ENCODE results near the gene CCDC136.

Gene CCDC136

DNA sequence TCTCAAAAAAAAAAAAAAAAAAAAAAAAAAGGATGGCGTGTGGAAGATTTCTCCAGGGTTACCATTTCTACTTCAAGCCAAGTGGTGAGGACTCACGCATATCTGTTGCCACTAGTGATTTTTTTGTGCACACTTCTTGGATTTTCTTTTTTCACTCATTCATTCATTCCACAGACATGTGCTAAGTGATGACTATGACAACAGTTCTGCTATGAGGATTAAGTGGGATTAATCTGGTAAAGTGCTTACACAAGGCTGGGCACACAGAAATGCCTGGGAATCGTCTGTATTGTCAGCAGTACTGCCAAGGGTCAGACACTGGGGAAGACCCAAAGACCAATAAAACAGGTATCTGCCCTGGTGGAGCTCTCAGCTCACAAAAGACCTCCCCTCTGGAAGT is 9.9 kb upstream of the CCDC136 start:
- H3K4me1 ChIP-seq (ENCODE audit: insufficient read depth, poor library complexity, severe bottlenecking) = no peaks in the 10 kb centered on the region
- TF ChIP-seq, protein P1, sequence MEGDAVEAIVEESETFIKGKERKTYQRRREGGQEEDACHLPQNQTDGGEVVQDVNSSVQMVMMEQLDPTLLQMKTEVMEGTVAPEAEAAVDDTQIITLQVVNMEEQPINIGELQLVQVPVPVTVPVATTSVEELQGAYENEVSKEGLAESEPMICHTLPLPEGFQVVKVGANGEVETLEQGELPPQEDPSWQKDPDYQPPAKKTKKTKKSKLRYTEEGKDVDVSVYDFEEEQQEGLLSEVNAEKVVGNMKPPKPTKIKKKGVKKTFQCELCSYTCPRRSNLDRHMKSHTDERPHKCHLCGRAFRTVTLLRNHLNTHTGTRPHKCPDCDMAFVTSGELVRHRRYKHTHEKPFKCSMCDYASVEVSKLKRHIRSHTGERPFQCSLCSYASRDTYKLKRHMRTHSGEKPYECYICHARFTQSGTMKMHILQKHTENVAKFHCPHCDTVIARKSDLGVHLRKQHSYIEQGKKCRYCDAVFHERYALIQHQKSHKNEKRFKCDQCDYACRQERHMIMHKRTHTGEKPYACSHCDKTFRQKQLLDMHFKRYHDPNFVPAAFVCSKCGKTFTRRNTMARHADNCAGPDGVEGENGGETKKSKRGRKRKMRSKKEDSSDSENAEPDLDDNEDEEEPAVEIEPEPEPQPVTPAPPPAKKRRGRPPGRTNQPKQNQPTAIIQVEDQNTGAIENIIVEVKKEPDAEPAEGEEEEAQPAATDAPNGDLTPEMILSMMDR (IDR thresholded peaks at IDR 0.05; ENCODE audit: poor library complexity, severe bottlenecking) = no peak
- H3K27me3 ChIP-seq (ENCODE audit: insufficient read depth, poor library complexity, severe bottlenecking) = no peaks in the 10 kb centered on the region
- DNase-seq (ENCODE audit: low spot score) = no peak
- H3K9me3 ChIP-seq (ENCODE audit: severe bottlenecking) = no peaks in the 10 kb centered on the region
- no peak for ATAC-seq (ENCODE audit: low read depth)
- no peak overlapping the region for H3K27ac ChIP-seq (ENCODE audit: poor library complexity, severe bottlenecking)
- H3K4me3 ChIP-seq (ENCODE audit: severe bottlenecking) = no peak overlapping the region
- H3K36me3 ChIP-seq (ENCODE audit: low read depth) = no peaks in the 10 kb centered on the region

DNA sequence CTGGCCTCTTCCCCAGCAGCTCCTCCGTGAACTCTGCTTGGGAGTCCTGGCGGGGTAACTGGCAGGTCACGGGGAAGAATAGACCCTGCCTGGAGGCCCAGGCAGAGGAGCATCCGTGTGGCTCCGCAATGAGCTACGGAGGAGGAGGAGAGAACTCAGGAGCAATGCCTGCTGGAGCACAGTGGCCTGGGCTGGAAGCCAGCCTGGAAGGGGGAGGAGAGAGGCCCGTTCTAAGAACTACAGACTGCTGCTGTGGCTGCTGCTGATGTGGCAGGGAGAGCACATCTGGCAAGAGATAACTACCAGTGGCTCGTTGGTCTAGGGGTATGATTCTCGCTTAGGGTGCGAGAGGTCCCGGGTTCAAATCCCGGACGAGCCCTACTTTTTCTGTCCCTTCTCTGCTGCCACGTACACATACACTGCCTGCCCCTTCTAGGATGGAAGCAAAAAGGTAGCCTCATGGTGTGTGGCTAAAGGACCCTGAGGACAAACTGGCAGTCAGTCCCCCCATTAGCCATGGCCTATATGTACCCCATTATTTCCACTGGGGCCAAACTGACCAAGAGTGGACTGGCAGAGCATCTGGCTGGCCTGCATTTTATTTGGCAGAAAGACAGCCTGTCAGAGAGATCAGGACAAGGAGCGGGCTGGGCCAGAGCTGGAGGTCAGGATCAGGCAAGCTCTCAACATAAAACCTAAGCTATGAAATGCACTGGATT is 8.5 kb upstream of the CCDC136 start:
- ATAC-seq (ENCODE audit: low read depth) (peak; percentile 68), DNase-seq (ENCODE audit: low spot score) (no peak)
- Histone ChIP-seq H3K36me3 (ENCODE audit: low read depth) (no peaks in the 10 kb centered on the region), H3K4me1 (ENCODE audit: insufficient read depth, poor library complexity, severe bottlenecking) (no peaks in the 10 kb centered on the region), H3K27ac (ENCODE audit: poor library complexity, severe bottlenecking) (no peak overlapping the region), H3K27me3 (ENCODE audit: insufficient read depth, poor library complexity, severe bottlenecking) (no peaks in the 10 kb centered on the region), H3K9me3 (ENCODE audit: severe bottlenecking) (no peaks in the 10 kb centered on the region), H3K4me3 (ENCODE audit: severe bottlenecking) (no peak overlapping the region)
- TF ChIP-seq, protein P1 (IDR thresholded peaks at IDR 0.05; ENCODE audit: poor library complexity, severe bottlenecking) = no peak

DNA sequence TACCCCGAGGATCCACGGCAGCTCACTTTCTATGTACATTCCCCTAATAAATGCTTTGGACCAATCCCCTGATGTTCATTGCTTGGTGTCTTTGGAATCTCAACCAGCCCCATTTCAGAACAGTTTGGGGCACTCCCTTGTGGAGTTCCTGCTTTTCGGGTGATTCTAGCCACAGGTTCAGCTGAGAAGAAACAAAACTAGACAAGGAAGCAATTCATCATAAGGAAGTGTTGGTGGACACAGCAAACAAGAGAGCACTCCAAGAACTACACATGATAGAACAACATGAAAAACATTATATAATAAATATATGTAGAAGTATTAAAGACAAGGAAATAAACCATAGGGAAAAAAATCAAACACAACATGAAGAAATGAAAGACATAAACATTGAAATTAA is 6.0 kb upstream of the CCDC136 start:
- TF ChIP-seq, protein P1 (IDR thresholded peaks at IDR 0.05; ENCODE audit: poor library complexity, severe bottlenecking) = no peak

DNA sequence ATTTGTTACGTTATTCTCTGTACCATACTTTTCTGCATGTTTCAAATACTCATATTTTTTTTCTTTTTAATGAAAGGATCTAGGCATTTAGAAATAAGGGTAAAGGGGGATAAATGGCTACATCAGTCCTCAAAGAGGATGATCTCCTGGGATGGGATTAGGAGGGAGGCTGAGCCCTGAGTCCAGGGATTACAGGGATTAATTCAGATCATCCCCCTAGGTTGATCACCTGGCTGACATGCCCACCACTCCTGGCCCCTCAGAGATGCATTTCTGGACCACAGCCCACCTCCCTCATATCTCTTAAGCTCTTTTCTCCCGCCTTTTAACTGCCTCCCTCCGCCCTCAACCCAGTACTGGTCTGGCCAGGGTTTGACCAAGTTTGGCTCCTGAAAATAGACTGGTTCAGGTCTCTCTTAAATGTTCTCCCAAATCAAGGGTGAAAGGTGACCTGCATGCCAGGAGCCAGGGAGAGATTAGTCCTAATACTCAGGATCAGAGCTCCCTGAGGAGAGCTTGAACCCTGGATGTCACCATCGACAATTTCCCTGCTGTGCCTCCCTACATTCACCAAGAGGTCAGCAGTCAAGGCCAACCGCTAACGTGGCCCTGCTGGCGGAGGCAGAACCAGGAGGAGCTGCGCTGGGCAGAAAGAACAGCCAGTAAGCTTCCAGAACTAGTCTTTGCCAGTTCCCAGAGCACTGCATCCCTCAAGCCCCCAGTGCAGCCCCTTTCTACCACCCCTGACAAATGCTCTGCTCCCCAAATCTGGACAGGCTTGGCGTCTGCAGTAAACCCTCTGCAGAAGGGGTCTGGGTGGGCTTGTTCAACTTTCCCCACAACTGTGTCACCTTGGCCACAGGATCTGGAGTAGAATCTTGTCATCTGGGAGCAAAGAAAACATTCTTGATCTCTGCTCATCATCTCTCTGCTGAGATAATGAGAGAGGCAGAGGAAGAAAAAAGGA is 3.0 kb upstream of the CCDC136 start:
- TF ChIP-seq, protein P1 (IDR thresholded peaks at IDR 0.05; ENCODE audit: poor library complexity, severe bottlenecking) = no peak
- no peaks in the 10 kb centered on the region for H3K27me3 ChIP-seq (ENCODE audit: insufficient read depth, poor library complexity, severe bottlenecking)
- H3K9me3 ChIP-seq (ENCODE audit: severe bottlenecking) = no peaks in the 10 kb centered on the region
- H3K36me3 ChIP-seq (ENCODE audit: low read depth) = no peaks in the 10 kb centered on the region
- no peak overlapping the region for H3K4me3 ChIP-seq (ENCODE audit: severe bottlenecking)
- no peaks in the 10 kb centered on the region for H3K4me1 ChIP-seq (ENCODE audit: insufficient read depth, poor library complexity, severe bottlenecking)
- DNase-seq (ENCODE audit: low spot score) (no peak), ATAC-seq (ENCODE audit: low read depth) (no peak)
- H3K27ac ChIP-seq (ENCODE audit: poor library complexity, severe bottlenecking) = no peak overlapping the region

More for the DNA sequence above, 6.0 kb upstream of the CCDC136 start:
- H3K36me3 ChIP-seq (ENCODE audit: low read depth) = no peaks in the 10 kb centered on the region
- no peaks in the 10 kb centered on the region for H3K4me1 ChIP-seq (ENCODE audit: insufficient read depth, poor library complexity, severe bottlenecking)
- no peaks in the 10 kb centered on the region for H3K9me3 ChIP-seq (ENCODE audit: severe bottlenecking)
- ATAC-seq (ENCODE audit: low read depth) (no peak), DNase-seq (ENCODE audit: low spot score) (no peak)
- no peak overlapping the region for H3K4me3 ChIP-seq (ENCODE audit: severe bottlenecking)
- no peak overlapping the region for H3K27ac ChIP-seq (ENCODE audit: poor library complexity, severe bottlenecking)
- H3K27me3 ChIP-seq (ENCODE audit: insufficient read depth, poor library complexity, severe bottlenecking) = no peaks in the 10 kb centered on the region
